CD14-positive monocyte (primary cell): ENCODE data around the gene ATXN2. TPM values are rescaled to one million over a fixed set of nuclear protein-coding genes. Genes with fewer than 3 reads are reported as not detected.

Experiments
- DNase-seq, 3 donors: peaks; one replicate each; pipeline ENCODE4 v3.0.0-alpha.2; 2011 to 2022
- H2AFZ ChIP-seq: 2 replicates; pipeline ENCODE4 v1.6.0; 2012; ENCODE audit warnings: mild to moderate bottlenecking, low read depth, low read length, inconsistent platforms; ENCODE audit not compliant: insufficient read depth, poor library complexity, severe bottlenecking
- H3K27ac ChIP-seq, 2 donors: 1 replicate in 1 of 2; 2 replicates in 1 of 2; pipeline ENCODE4 v1.5.1; 2012 to 2013; ENCODE audit warnings: low read length in 2 of 2, control low read depth in 1 of 2, inconsistent platforms in 1 of 2, low read depth in 1 of 2, mild to moderate bottlenecking in 1 of 2
- H3K27me3 ChIP-seq, 2 donors: one replicate each; pipeline versions ENCODE4 v1.6.0 to v1.6.1; 2011 to 2013; ENCODE audit warnings: low read length in 2 of 2; ENCODE audit not compliant: control insufficient read depth in 2 of 2, insufficient read depth in 2 of 2
- H3K36me3 ChIP-seq, 2 donors: replicated peaks in 1 of 2; 1 replicate in 1 of 2; 2 replicates in 1 of 2; pipeline versions ENCODE4 v1.5.1 to v1.6.1; 2012 to 2013; ENCODE audit warnings: low read length in 2 of 2, control low read depth in 1 of 2, inconsistent platforms in 1 of 2, mild to moderate bottlenecking in 1 of 2; ENCODE audit not compliant: insufficient read depth in 2 of 2, control insufficient read depth in 1 of 2
- H3K4me1 ChIP-seq, 2 donors: 1 replicate in 1 of 2; 2 replicates in 1 of 2; pipeline versions ENCODE4 v1.5.1 to v1.6.1; 2012 to 2013; ENCODE audit warnings: low read length in 2 of 2, control low read depth in 1 of 2, inconsistent platforms in 1 of 2, mild to moderate bottlenecking in 1 of 2, moderate library complexity in 1 of 2; ENCODE audit not compliant: insufficient read depth in 2 of 2, control insufficient read depth in 1 of 2
- H3K4me2 ChIP-seq: replicated peaks from 2 replicates; pipeline ENCODE3; 2012; ENCODE audit warnings: low read length, moderate library complexity, mild to moderate bottlenecking; ENCODE audit not compliant: poor library complexity, severe bottlenecking; ENCODE audit errors: extremely low read depth
- H3K4me3 ChIP-seq, 3 experiments: fragments of 200-600 bp in 1 of 3; sonication (generic) in 1 of 3; replicated peaks in 1 of 3; 1 replicate in 2 of 3; 2 replicates in 1 of 3; pipeline ENCODE4 v1.5.1; 2011 to 2013; ENCODE audit warnings: low read length in 3 of 3, mild to moderate bottlenecking in 3 of 3, control low read depth in 2 of 3, low read depth in 2 of 3, inconsistent platforms in 1 of 3, moderate library complexity in 1 of 3
- H3K79me2 ChIP-seq: 2 replicates; pipeline ENCODE4 v1.6.0; 2012; ENCODE audit warnings: mild to moderate bottlenecking, control low read depth, inconsistent platforms, low read length, moderate library complexity; ENCODE audit not compliant: insufficient read depth
- H3K9ac ChIP-seq: 2 replicates; pipeline ENCODE4 v1.6.0; 2017; ENCODE audit warnings: low read length, mild to moderate bottlenecking; ENCODE audit not compliant: insufficient read depth, poor library complexity, severe bottlenecking
- H3K9me3 ChIP-seq, 2 donors: replicated peaks in 1 of 2; 1 replicate in 1 of 2; 2 replicates in 1 of 2; pipeline versions ENCODE4 v1.5.1 to v1.6.1; 2012 to 2013; ENCODE audit warnings: low read length in 2 of 2, control low read depth in 1 of 2; ENCODE audit not compliant: control insufficient read depth in 1 of 2, insufficient read depth in 1 of 2
- H4K20me1 ChIP-seq: 2 replicates; pipeline ENCODE4 v1.6.0; 2012; ENCODE audit warnings: mild to moderate bottlenecking, low read length, control low read depth, moderate library complexity; ENCODE audit not compliant: insufficient read depth
- H3K27ac Mint-ChIP-seq, 7 donors: one replicate each; pipeline ENCODE4 v1.8.0; 2020; ENCODE audit warnings: mild to moderate bottlenecking in 7 of 7, mixed read lengths in 7 of 7, moderate library complexity in 6 of 7, inconsistent platforms in 2 of 7
- H3K27me3 Mint-ChIP-seq, 3 donors: one replicate each; pipeline ENCODE4 v1.8.0; 2021 to 2022; ENCODE audit warnings: low read depth in 3 of 3, mild to moderate bottlenecking in 3 of 3, mixed read lengths in 3 of 3, moderate library complexity in 3 of 3, inconsistent platforms in 1 of 3
- H3K36me3 Mint-ChIP-seq, 2 donors: one replicate each; pipeline ENCODE4 v1.8.0; 2020; ENCODE audit warnings: mixed read lengths in 2 of 2, inconsistent platforms in 1 of 2, mild to moderate bottlenecking in 1 of 2
- H3K4me1 Mint-ChIP-seq: one replicate; pipeline ENCODE4 v1.8.0; 2020; ENCODE audit warnings: mild to moderate bottlenecking, mixed read lengths
- H3K4me3 Mint-ChIP-seq, 2 donors: one replicate each; pipeline ENCODE4 v1.8.0; 2020; ENCODE audit warnings: mild to moderate bottlenecking in 2 of 2, mixed read lengths in 2 of 2, moderate library complexity in 1 of 2
- H3K9me3 Mint-ChIP-seq, 7 donors: one replicate each; pipeline ENCODE4 v1.8.0; 2020 to 2022; ENCODE audit warnings: mixed read lengths in 7 of 7, mild to moderate bottlenecking in 6 of 7, moderate library complexity in 6 of 7, inconsistent platforms in 2 of 7
- CTCF ChIP-seq: fragments of 200-600 bp; IDR thresholded peaks from one replicate; pipeline ENCODE4 v1.8.0; 2022; ENCODE audit warnings: antibody characterized with exemption, mild to moderate bottlenecking
- WGBS: methylation state at CpG from one replicate; pipeline ENCODE4 v1.1.5; 2013; ENCODE audit warnings: missing lambda C conversion rate; ENCODE audit not compliant: insufficient coverage; 5-methylcytosine and 5-hydroxymethylcytosine counted together
- intact Hi-C, 2 donors: fragments of 100-400 bp; cut with micrococcal nuclease; formaldehyde crosslinking; loops; one replicate each; pipeline versions ENCODE4 v1.15.0 to v1.15.1; 2023
- polyA plus RNA-seq, 3 donors: library from polyadenylated mRNA; depleted of rRNA in 1 of 3; unstranded in 2 of 3; stranded (reverse) in 1 of 3; fragments of 300-500 nt in 2 of 3; fragments of >200 nt in 1 of 3; fragmentation: Illumina TruSeq in 2 of 3; gene quantifications; 1 replicate in 2 of 3; 2 replicates in 1 of 3; pipeline ENCODE4 v1.2.3, GENCODE V29; 2012 to 2021

The ATXN2 gene
- polyA plus RNA-seq, 3 donors = 4.3 to 28.8 (median 11.9) TPM

- H3K27me3 ChIP-seq = no peaks in the 10 kb centered on the region
- no peak for TF ChIP-seq CTCF
- no peaks in the 10 kb centered on the region for H3K9me3 ChIP-seq
- no peaks in the 10 kb centered on the region for H4K20me1 ChIP-seq
- Mint-ChIP-seq H3K36me3 (peaks cover 49 to 63% of the 10 kb centered on the region in 2 donors), H3K27me3 (no peaks in the 10 kb centered on the region), H3K4me1 (peaks cover 5% of the 10 kb centered on the region), H3K27ac (no peak overlapping the region), H3K4me3 (no peak overlapping the region), H3K9me3 (no peaks in the 10 kb centered on the region)
- DNase-seq = no peak
- no peak overlapping the region for H3K27ac ChIP-seq
- no peaks in the 10 kb centered on the region for H3K4me1 ChIP-seq
- H3K79me2 ChIP-seq = no peaks in the 10 kb centered on the region
- H3K9ac ChIP-seq = no peak overlapping the region
- H3K4me3 ChIP-seq = no peak overlapping the region
- no peak overlapping the region for H2AFZ ChIP-seq
- H3K4me2 ChIP-seq = no peak overlapping the region
- peaks cover 44 to 71% of the 10 kb centered on the region in 2 donors for H3K36me3 ChIP-seq
- WGBS = no CpG with 5 or more reads among the region's 1 CpG
- intact Hi-C loops = no loop called here
Observed at GRCh38 chr12:111544032-111544431, 55.1 kb downstream of the ATXN2 start.

DNA sequence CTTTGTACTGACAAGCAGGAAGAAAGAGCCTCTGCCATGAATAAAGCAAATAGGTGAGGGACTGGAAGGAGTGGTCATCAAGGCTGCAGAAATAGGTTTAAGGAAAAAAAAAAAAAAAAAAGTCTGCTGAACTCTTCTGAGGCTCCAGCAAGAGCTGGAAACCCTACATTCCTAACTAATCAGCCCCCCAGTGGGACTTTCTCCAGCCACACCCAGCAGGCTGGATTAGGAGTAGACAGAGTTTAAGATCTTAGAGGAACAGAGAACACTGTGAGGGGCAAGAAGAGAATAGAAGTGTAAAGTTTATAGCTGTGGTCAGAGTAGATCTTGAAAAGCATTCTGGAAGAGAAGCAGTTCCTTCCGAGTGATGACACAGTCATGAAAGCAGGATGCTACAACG is 66.4 kb downstream of the ATXN2 start:
- Histone ChIP-seq H3K4me1 (no peaks in the 10 kb centered on the region), H3K79me2 (no peaks in the 10 kb centered on the region), H3K4me3 (no peak overlapping the region), H3K36me3 (peaks cover 17 to 76% of the 10 kb centered on the region in 2 donors), H3K4me2 (no peak overlapping the region), H4K20me1 (peaks cover 15% of the 10 kb centered on the region), H3K27me3 (no peaks in the 10 kb centered on the region), H3K9ac (no peak overlapping the region), H2AFZ (no peak overlapping the region), H3K9me3 (no peaks in the 10 kb centered on the region), H3K27ac (no peak overlapping the region)
- DNase-seq = no peak
- Mint-ChIP-seq H3K4me3 (no peak overlapping the region), H3K9me3 (peaks cover 0 to 2% (median 0%) of the 10 kb centered on the region in 7 donors), H3K27me3 (no peaks in the 10 kb centered on the region), H3K36me3 (peaks cover 30 to 58% of the 10 kb centered on the region in 2 donors), H3K4me1 (no peaks in the 10 kb centered on the region), H3K27ac (peak overlapping the region in 1 of 7 donors; percentile 52)
- intact Hi-C loops = no loop called here
- TF ChIP-seq CTCF = no peak
- no CpG with 5 or more reads among the region's 2 CpGs for WGBS
